Inflammatory macrophage (primary cell): Measurements from ENCODE around the gene ROR1.
A peak's percentile ranks its signal among the peaks of the same experiment; 100 is the strongest.
"Not testable (repeated sequence)": the region's sequence is repeated elsewhere in the genome, so short reads cannot be mapped to it uniquely, and the experiment has no call there.

Experiments
- DNase-seq, 2 donors: peaks; one replicate each; pipeline ENCODE4 v3.0.0-alpha.2; 2020 to 2022

The ROR1 gene

GRCh38 chr1:63794354-63794753 is 20.5 kb downstream of the ROR1 start:
- DNase-seq, result no peak

GRCh38 chr1:63794939-63795378 is 21.1 kb downstream of the ROR1 start:
- no peak for DNase-seq

- no peak for DNase-seq
These were observed 21.6 kb downstream of the ROR1 start for GRCh38 chr1:63795455-63795854.

GRCh38 chr1:63797056-63797726 is 23.4 kb downstream of the ROR1 start:
- no peak for DNase-seq

- DNase-seq, result no peak
These were observed 24.5 kb downstream of the ROR1 start for GRCh38 chr1:63798284-63798683.

GRCh38 chr1:63799307-63799706 is 25.5 kb downstream of the ROR1 start:
- DNase-seq, result no peak

GRCh38 chr1:63799820-63800219 is 26.0 kb downstream of the ROR1 start:
- no peak for DNase-seq

GRCh38 chr1:63802109-63802508 is 28.3 kb downstream of the ROR1 start:
- no peak for DNase-seq

- DNase-seq, result no peak
These were observed 31.1 kb downstream of the ROR1 start for GRCh38 chr1:63804829-63805484.

GRCh38 chr1:63807046-63807445 is 33.2 kb downstream of the ROR1 start:
- DNase-seq, result no peak

- no peak for DNase-seq
These were observed 37.2 kb downstream of the ROR1 start for GRCh38 chr1:63810936-63811469.

GRCh38 chr1:63812071-63812700 is 38.4 kb downstream of the ROR1 start:
- no peak for DNase-seq

GRCh38 chr1:63813829-63814277 is 40.0 kb downstream of the ROR1 start:
- DNase-seq, result peak; percentile 76 to 84

- DNase-seq, result not testable (repeated sequence)
These were observed 42.5 kb downstream of the ROR1 start for GRCh38 chr1:63816217-63816815.

GRCh38 chr1:63817152-63817667 is 43.4 kb downstream of the ROR1 start:
- no peak for DNase-seq

- no peak for DNase-seq
These were observed 43.9 kb downstream of the ROR1 start for GRCh38 chr1:63817700-63818099.

- DNase-seq, result no peak
These were observed 44.9 kb downstream of the ROR1 start for GRCh38 chr1:63818567-63819325.

GRCh38 chr1:63819795-63820194 is 46.0 kb downstream of the ROR1 start:
- no peak for DNase-seq

- DNase-seq, result peak; percentile 39 to 40
These were observed 47.5 kb downstream of the ROR1 start for GRCh38 chr1:63821091-63822005.

GRCh38 chr1:63822540-63822939 is 48.7 kb downstream of the ROR1 start:
- no peak for DNase-seq

GRCh38 chr1:63824451-63824850 is 50.6 kb downstream of the ROR1 start:
- no peak for DNase-seq
